GM23248 (cell line): Measurements from ENCODE around the gene KIAA1958.

Source experiments
- EZH2 ChIP-seq: fragments of 200-600 bp; sonication (generic); IDR thresholded peaks from 2 replicates; pipeline ENCODE4 v1.6.1; 2018; ENCODE audit warnings: antibody characterized with exemption, mild to moderate bottlenecking; ENCODE audit not compliant: insufficient read depth, poor library complexity, severe bottlenecking
- EZH2phosphoT487 ChIP-seq: fragments of 200-600 bp; sonication (generic); IDR thresholded peaks from 2 replicates; pipeline ENCODE4 v1.6.1; 2018; ENCODE audit warnings: antibody characterized with exemption, moderate library complexity, mild to moderate bottlenecking, low read depth; ENCODE audit not compliant: insufficient read depth

DNA sequence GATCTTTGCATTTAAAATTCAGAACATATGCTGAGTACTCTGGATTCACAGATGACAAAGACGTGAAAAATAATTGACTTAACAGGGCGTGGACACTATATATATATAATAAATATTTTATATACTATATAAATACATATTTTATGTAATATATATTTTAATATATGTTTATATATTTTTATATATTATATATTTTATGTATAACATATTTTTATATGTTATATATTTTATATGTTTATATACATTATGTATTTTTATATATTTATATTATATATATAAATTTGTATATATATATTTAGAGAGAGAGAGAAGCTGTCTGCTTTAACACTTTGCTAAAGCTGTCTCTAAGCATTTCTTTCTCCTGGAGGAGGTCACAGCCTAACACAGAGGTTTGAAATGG lies 118.2 kb downstream of the KIAA1958 start:
- TF ChIP-seq EZH2 (no peak), EZH2phosphoT487 (no peak)
